SIG-M5 (cell line): ENCODE measurements around the gene CREB3L2.
"Not testable (repeated sequence)": the region's sequence is repeated elsewhere in the genome, so short reads cannot be mapped to it uniquely, and the experiment has no call there.

ENCODE experiments used
- DNase-seq: peaks from one replicate; lab custom pipeline; 2025; lab: John Stamatoyannopoulos, UW

Gene CREB3L2

DNA sequence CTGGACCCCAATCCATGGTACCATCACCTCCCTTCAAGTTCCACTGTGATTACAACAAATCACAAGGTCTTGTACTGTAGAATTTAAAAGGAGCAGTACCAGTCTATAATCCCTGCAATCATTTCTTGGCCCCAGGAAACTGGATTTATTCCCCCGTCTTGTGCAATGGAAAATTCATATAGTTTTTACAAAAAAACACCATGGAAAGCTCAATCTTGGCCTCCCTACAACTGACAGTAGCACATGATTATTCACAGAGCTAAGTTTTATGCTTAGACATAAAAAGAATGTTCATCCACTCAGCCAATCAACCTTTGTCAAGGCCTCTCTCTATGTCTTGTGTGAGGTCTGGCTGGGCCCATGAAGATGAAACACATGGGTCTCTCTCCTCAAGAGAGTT lies 165.3 kb downstream of the CREB3L2 start:
- no peak for DNase-seq

DNA sequence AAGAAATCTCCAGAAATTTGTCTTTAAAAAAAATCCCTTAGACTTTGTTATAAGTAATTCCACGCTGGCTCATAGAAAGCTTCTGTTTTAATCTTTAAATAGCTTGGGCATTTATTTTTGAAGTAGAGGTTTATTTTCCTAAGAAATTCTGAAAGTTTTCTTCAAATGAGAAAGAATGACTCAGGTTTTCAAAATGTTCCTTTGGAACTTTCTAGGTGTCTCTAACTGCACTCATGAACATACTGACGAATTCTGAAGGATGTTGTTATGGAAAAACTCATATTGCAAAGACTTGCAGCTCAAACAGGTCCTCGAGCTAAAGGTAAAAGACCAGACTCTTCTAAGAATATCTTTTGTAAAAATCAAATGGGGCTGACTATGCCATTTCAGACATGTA lies 165.8 kb downstream of the CREB3L2 start:
- no peak for DNase-seq

DNA sequence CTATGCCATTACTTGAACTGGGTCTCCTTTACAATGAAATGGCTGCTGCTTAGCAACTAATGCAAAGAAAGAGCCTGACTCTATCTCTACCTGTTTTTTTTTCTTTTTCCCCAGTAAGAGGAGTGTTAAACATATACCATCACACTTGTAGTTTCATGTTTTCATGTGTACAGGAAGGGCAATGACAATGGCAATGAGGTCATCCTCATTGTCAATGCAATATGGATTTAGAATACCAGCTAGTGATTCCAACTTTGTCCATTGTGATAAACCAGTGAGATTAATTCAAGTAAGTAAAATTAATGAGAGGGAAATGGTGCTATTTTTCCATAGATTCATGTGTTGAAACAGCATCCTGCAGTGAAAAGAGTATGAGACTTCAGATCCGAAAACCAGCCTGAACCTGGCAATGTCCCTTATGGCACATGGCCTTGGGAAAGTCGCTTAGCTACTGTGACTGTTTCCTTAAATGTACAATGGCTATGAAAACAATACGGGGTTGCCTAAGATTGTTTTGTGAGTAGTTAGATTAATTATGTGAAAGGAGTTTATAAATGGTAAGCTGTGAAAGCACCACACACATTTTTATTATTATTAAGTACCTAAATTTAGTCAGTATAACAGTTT lies 166.3 kb downstream of the CREB3L2 start:
- DNase-seq, result no peak

GRCh38 chr7:137834552-137834951 lies 167.3 kb downstream of the CREB3L2 start:
- no peak for DNase-seq

GRCh38 chr7:137832990-137833389 lies 168.9 kb downstream of the CREB3L2 start:
- not testable (repeated sequence) for DNase-seq

GRCh38 chr7:137832382-137832781 lies 169.5 kb downstream of the CREB3L2 start:
- DNase-seq, result no peak

- DNase-seq, result not testable (repeated sequence)
These were observed 170.3 kb downstream of the CREB3L2 start for GRCh38 chr7:137831555-137831954.

DNA sequence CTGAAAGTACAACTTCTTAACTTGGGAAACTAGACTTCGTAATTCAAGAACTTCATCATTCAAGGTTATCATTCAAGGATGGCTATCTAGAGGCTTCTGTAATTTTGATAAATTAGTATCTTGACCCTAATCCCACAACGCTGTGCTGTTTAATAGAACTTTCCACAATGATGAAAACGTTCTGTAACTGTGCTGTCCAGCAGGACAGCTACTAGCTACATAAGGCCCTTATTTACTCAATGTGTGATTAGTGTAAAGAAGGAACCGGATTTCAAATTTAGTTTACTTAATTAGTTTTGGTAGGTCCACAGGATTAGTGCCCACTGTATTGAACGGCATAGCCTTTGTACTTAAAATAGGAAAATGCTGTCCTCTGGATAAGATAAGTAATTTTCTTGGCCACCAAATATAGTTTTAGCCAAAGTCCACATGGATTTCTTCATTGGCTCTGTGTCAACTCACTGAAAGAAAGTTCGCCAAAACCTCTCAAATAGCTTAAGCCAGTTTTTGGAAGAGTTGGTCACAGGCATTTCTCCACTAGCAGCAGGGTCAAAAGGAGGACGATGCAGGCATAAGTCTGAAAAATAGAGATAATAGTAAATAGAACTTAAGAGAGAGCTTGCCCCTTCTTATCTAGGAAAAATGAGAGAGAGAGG lies 172.4 kb downstream of the CREB3L2 start:
- DNase-seq, result no peak

GRCh38 chr7:137828456-137828855 lies 173.4 kb downstream of the CREB3L2 start:
- DNase-seq, result no peak

DNA sequence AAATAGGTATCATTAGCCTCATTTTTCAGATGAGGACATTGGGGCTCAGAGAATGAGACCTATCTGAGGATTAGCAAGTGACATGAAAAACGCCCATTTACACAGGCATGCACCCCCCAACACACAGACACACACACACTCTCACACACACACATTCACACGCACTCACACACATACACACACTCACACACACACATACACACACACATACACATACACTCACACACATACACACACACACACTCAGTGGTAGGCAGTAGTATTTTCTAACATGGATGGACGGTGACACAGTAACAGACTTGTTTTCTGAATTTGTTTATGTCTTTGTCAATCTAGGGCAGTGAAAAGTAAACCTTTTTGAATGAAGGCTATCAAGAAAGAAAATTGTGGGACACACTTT lies 176.4 kb downstream of the CREB3L2 start:
- no peak for DNase-seq
